Measurements from ENCODE around the gene TBL1Y.

TBL1Y gene

GRCh38 chrY:6966521-6966920, 56.0 kb downstream of the TBL1Y start:
- in situ Hi-C loops (cut with HindIII; ENCODE audit: low pct_ligation_motif_present, low pct_unique_long_range_greater_than_20kb, low sequenced_read_pairs), result no loop called here
- DNase-seq, result no peak

- no peak for DNase-seq
- in situ Hi-C loops (cut with HindIII; ENCODE audit: low pct_ligation_motif_present, low pct_unique_long_range_greater_than_20kb, low sequenced_read_pairs), result no loop called here
Observed at GRCh38 chrY:6967736-6968135, 57.2 kb downstream of the TBL1Y start.

GRCh38 chrY:6968191-6968590, 57.7 kb downstream of the TBL1Y start:
- no peak for DNase-seq
- in situ Hi-C loops (cut with HindIII; ENCODE audit: low pct_ligation_motif_present, low pct_unique_long_range_greater_than_20kb, low sequenced_read_pairs), result no loop called here

- DNase-seq, result no peak
- in situ Hi-C loops (cut with HindIII; ENCODE audit: low pct_ligation_motif_present, low pct_unique_long_range_greater_than_20kb, low sequenced_read_pairs), result no loop called here
Observed at GRCh38 chrY:6972271-6972887, 61.9 kb downstream of the TBL1Y start.

GRCh38 chrY:6974971-6975370, 64.5 kb downstream of the TBL1Y start:
- in situ Hi-C loops (cut with HindIII; ENCODE audit: low pct_ligation_motif_present, low pct_unique_long_range_greater_than_20kb, low sequenced_read_pairs), result no loop called here
- DNase-seq, result no peak

GRCh38 chrY:6977783-6978182, 67.3 kb downstream of the TBL1Y start:
- in situ Hi-C loops (cut with HindIII; ENCODE audit: low pct_ligation_motif_present, low pct_unique_long_range_greater_than_20kb, low sequenced_read_pairs), result no loop called here
- no peak for DNase-seq

GRCh38 chrY:6983221-6983620, 72.7 kb downstream of the TBL1Y start:
- in situ Hi-C loops (cut with HindIII; ENCODE audit: low pct_ligation_motif_present, low pct_unique_long_range_greater_than_20kb, low sequenced_read_pairs), result no loop called here
- no peak for DNase-seq

- DNase-seq, result no peak
- in situ Hi-C loops (cut with HindIII; ENCODE audit: low pct_ligation_motif_present, low pct_unique_long_range_greater_than_20kb, low sequenced_read_pairs), result no loop called here
Observed at GRCh38 chrY:6987811-6988210, 77.3 kb downstream of the TBL1Y start.

- no peak for DNase-seq
- in situ Hi-C loops (cut with HindIII; ENCODE audit: low pct_ligation_motif_present, low pct_unique_long_range_greater_than_20kb, low sequenced_read_pairs), result no loop called here
Observed at GRCh38 chrY:6989886-6990620, 79.6 kb downstream of the TBL1Y start.

GRCh38 chrY:6992041-6992440, 81.5 kb downstream of the TBL1Y start:
- DNase-seq, result no peak
- in situ Hi-C loops (cut with HindIII; ENCODE audit: low pct_ligation_motif_present, low pct_unique_long_range_greater_than_20kb, low sequenced_read_pairs), result no loop called here

- in situ Hi-C loops (cut with HindIII; ENCODE audit: low pct_ligation_motif_present, low pct_unique_long_range_greater_than_20kb, low sequenced_read_pairs), result no loop called here
- DNase-seq, result no peak
Observed at GRCh38 chrY:6995987-6996386, 85.5 kb downstream of the TBL1Y start.

- in situ Hi-C loops (cut with HindIII; ENCODE audit: low pct_ligation_motif_present, low pct_unique_long_range_greater_than_20kb, low sequenced_read_pairs), result no loop called here
- no peak for DNase-seq
Observed at GRCh38 chrY:6997503-6998066, 87.1 kb downstream of the TBL1Y start.

- in situ Hi-C loops (cut with HindIII; ENCODE audit: low pct_ligation_motif_present, low pct_unique_long_range_greater_than_20kb, low sequenced_read_pairs), result no loop called here
- DNase-seq, result no peak
Observed at GRCh38 chrY:6999905-7000304, 89.4 kb downstream of the TBL1Y start.

GRCh38 chrY:7002581-7002980, 92.1 kb downstream of the TBL1Y start:
- DNase-seq, result no peak
- in situ Hi-C loops (cut with HindIII; ENCODE audit: low pct_ligation_motif_present, low pct_unique_long_range_greater_than_20kb, low sequenced_read_pairs), result no loop called here

- DNase-seq, result no peak
- in situ Hi-C loops (cut with HindIII; ENCODE audit: low pct_ligation_motif_present, low pct_unique_long_range_greater_than_20kb, low sequenced_read_pairs), result no loop called here
Observed at GRCh38 chrY:7007911-7008310, 97.4 kb downstream of the TBL1Y start.

GRCh38 chrY:7008578-7009355, 98.3 kb downstream of the TBL1Y start:
- in situ Hi-C loops (cut with HindIII; ENCODE audit: low pct_ligation_motif_present, low pct_unique_long_range_greater_than_20kb, low sequenced_read_pairs), result no loop called here
- no peak for DNase-seq

- no peak for DNase-seq
- in situ Hi-C loops (cut with HindIII; ENCODE audit: low pct_ligation_motif_present, low pct_unique_long_range_greater_than_20kb, low sequenced_read_pairs), result no loop called here
Observed at GRCh38 chrY:7013051-7013450, 102.6 kb downstream of the TBL1Y start.

- no peak for DNase-seq
- in situ Hi-C loops (cut with HindIII; ENCODE audit: low pct_ligation_motif_present, low pct_unique_long_range_greater_than_20kb, low sequenced_read_pairs), result no loop called here
Observed at GRCh38 chrY:7016521-7016920, 106.0 kb downstream of the TBL1Y start.
